Measurements from ENCODE around the gene LRCOL1. TPM values are rescaled to one million over a fixed set of nuclear protein-coding genes. Genes with fewer than 3 reads are reported as not detected.

The LRCOL1 gene
- total RNA-seq, 2 donors from 2014 or later = 0.47 TPM; not detected in 1

DNA sequence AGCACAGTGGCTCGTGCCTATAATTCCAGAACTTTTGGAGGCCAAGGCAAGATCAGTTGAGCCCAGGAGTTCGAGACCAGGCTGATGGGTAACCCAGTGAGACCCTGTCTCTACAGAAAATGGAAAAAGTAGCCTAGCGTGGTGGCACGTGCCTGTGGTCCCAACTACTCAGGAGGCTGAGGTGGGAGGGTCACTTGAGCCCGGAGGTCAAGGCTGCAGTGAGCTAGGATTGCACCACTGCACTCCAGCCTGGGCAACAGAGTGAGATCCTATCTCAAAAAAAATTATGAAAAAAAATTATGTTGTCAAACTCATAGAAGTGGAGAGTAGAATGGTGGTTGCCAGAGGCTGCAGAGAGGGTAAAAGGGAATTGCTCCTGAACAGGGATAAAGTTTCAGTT lies 3.6 kb upstream of the LRCOL1 start:
- intact Hi-C loops (cut with DNase I) = loop anchor here (2.0 to 10.0 kb wide), 2 partner anchors 199 to 459 kb away; no protein-coding TSS in a partner anchor
- peaks cover 29% of the 10 kb centered on the region for H3K27me3 ChIP-seq
- no peaks in the 10 kb centered on the region for H3K4me1 ChIP-seq
- no peak for DNase-seq
- no peaks in the 10 kb centered on the region for H3K9me3 ChIP-seq
- H3K36me3 ChIP-seq = no peaks in the 10 kb centered on the region
- H3K27ac ChIP-seq = no peak overlapping the region
- no peak overlapping the region for H3K9ac ChIP-seq (ENCODE audit: low read depth in 2 of 2, low read length in 2 of 2)
- no peak for TF ChIP-seq CTCF (IDR thresholded peaks at IDR 0.05)
- H3K4me3 ChIP-seq = no peak overlapping the region

- H3K27me3 ChIP-seq = peaks cover 15% of the 10 kb centered on the region
- intact Hi-C loops (cut with DNase I) = loop anchor here (10.0 kb wide), 1 partner anchor 457 kb away; no protein-coding TSS in a partner anchor
- H3K4me3 ChIP-seq = no peak overlapping the region
- H3K27ac ChIP-seq = no peak overlapping the region
- H3K36me3 ChIP-seq = no peaks in the 10 kb centered on the region
- H3K9ac ChIP-seq (ENCODE audit: low read depth in 2 of 2, low read length in 2 of 2) = no peak overlapping the region
- no peaks in the 10 kb centered on the region for H3K4me1 ChIP-seq
- no peaks in the 10 kb centered on the region for H3K9me3 ChIP-seq
- TF ChIP-seq CTCF (IDR thresholded peaks at IDR 0.05) = no peak
- DNase-seq = no peak
These were observed 1.2 kb upstream of the LRCOL1 start for GRCh38 chr12:132611620-132612019.

DNA sequence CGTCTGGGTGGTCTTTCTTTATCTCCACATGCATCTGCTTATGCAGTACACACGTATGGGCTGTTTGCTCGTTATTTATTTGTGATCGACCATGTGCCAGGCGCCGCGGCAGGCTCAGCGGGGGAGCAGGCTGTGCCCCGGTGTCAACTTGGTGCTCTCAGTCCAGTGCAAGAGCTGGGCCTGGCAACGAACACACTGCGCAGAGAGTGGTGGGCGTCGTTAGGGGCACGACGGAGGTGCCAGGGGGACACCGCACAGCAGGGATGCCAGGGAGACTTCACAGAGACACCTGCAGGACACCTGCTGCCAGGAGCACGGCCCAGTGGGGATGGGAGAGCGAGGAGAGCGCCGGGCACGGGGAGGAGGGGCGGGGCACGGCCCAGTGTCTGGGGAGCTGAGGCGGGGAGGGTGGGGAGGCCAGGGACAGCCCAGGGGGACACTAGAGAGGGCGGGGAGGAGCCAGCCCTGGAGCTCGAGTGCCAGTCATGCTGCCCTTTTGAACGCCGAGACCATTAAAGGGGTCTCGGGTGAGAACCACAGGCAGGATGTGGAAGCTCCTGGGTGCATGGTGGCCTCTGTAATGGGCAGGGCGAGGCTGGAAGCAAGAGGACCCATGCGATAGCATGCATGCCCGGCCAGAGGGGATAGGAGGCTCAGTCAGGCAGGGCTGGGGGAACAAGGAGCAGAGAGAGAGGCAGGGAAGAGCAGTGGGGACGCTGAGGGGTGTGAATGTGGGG lies 652 bp upstream of the LRCOL1 start:
- H3K27ac ChIP-seq = no peak overlapping the region
- TF ChIP-seq CTCF (IDR thresholded peaks at IDR 0.05) = no peak
- intact Hi-C loops (cut with DNase I) = loop anchor here (10.0 kb wide), 1 partner anchor 456 kb away; no protein-coding TSS in a partner anchor
- no peaks in the 10 kb centered on the region for H3K9me3 ChIP-seq
- H3K36me3 ChIP-seq = no peaks in the 10 kb centered on the region
- H3K4me3 ChIP-seq = no peak overlapping the region
- H3K9ac ChIP-seq (ENCODE audit: low read depth in 2 of 2, low read length in 2 of 2) = no peak overlapping the region
- no peak for DNase-seq
- H3K27me3 ChIP-seq = peaks cover 16% of the 10 kb centered on the region
- H3K4me1 ChIP-seq = no peaks in the 10 kb centered on the region

GRCh38 chr12:132608231-132609171 lies 1.9 kb downstream of the LRCOL1 start:
- Histone ChIP-seq H3K9me3 (no peaks in the 10 kb centered on the region), H3K36me3 (no peaks in the 10 kb centered on the region), H3K27me3 (peaks cover 24% of the 10 kb centered on the region), H3K27ac (no peak overlapping the region), H3K9ac (ENCODE audit: low read depth in 2 of 2, low read length in 2 of 2) (no peak overlapping the region), H3K4me1 (peaks cover under 1% of the 10 kb centered on the region), H3K4me3 (no peak overlapping the region)
- intact Hi-C loops (cut with DNase I) = no loop called here
- TF ChIP-seq CTCF (IDR thresholded peaks at IDR 0.05) = no peak
- no peak for DNase-seq

DNA sequence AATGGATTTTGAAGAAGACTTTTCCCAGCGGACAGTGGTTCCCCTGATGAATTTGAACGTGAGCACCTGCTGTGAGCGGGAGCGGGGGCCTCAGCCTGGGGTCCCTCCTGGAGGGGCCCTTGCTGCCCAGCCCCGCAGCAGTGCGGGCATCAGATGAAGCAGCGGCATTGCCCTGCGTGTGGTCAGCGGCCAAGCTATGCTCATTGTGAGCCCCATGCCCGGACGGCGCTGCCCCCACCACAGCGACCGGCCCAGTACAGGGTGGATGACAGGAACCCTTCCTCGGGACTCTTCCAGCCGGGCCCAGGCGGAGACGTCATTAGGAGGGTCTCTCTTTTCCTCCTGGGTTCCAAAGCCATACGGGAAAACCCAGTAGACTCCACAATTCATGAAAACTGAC lies 3.5 kb downstream of the LRCOL1 start:
- no peak overlapping the region for H3K27ac ChIP-seq
- H3K9ac ChIP-seq (ENCODE audit: low read depth in 2 of 2, low read length in 2 of 2) = no peak overlapping the region
- no peak for TF ChIP-seq CTCF (IDR thresholded peaks at IDR 0.05)
- no peaks in the 10 kb centered on the region for H3K36me3 ChIP-seq
- intact Hi-C loops (cut with DNase I) = no loop called here
- no peak overlapping the region for H3K4me3 ChIP-seq
- no peaks in the 10 kb centered on the region for H3K9me3 ChIP-seq
- no peak for DNase-seq
- peaks cover 34% of the 10 kb centered on the region for H3K27me3 ChIP-seq
- H3K4me1 ChIP-seq = peaks cover 9% of the 10 kb centered on the region
